Glutamatergic neuron (in vitro differentiated cells): ENCODE results near the gene LSAMP. TPM values are rescaled to one million over a fixed set of nuclear protein-coding genes. Genes with fewer than 3 reads are reported as not detected.

ENCODE experiments used
- DNase-seq: peaks from one replicate; pipeline ENCODE4 v3.0.0; 2022
- H3K27ac Mint-ChIP-seq: one replicate; pipeline ENCODE4 v1.8.0; 2020; ENCODE audit warnings: mild to moderate bottlenecking, mixed read lengths, inconsistent platforms; ENCODE audit not compliant: unreplicated experiment
- H3K27me3 Mint-ChIP-seq: one replicate; pipeline ENCODE4 v1.8.0; 2020; ENCODE audit warnings: mild to moderate bottlenecking, moderate library complexity, mixed read lengths, inconsistent platforms; ENCODE audit not compliant: unreplicated experiment
- H3K36me3 Mint-ChIP-seq: one replicate; pipeline ENCODE4 v1.8.0; 2020; ENCODE audit warnings: mild to moderate bottlenecking, mixed read lengths, inconsistent platforms; ENCODE audit not compliant: unreplicated experiment
- H3K4me1 Mint-ChIP-seq: one replicate; pipeline ENCODE4 v1.8.0; 2020; ENCODE audit warnings: mild to moderate bottlenecking, low read depth, mixed read lengths, inconsistent platforms; ENCODE audit not compliant: unreplicated experiment
- H3K4me3 Mint-ChIP-seq: one replicate; pipeline ENCODE4 v1.8.0; 2020; ENCODE audit warnings: mild to moderate bottlenecking, mixed read lengths, inconsistent platforms; ENCODE audit not compliant: unreplicated experiment
- H3K9me3 Mint-ChIP-seq: one replicate; pipeline ENCODE4 v1.8.0; 2020; ENCODE audit warnings: mild to moderate bottlenecking, moderate library complexity, mixed read lengths, inconsistent platforms; ENCODE audit not compliant: unreplicated experiment
- total RNA-seq: library from RNA; stranded (reverse); fragmentation: NEBNext Ultra II Directional; extraction: Animal tissue kit (Norgen Biotek cat#: 25700); gene quantifications from one replicate; pipeline ENCODE4 v1.2.1, GENCODE V29; 2021; ENCODE audit not compliant: unreplicated experiment
- TF ChIP-seq, protein P1 (sequence below): fragments of 200-600 bp; sonication (generic); IDR thresholded peaks from one replicate; pipeline ENCODE4 v1.5.0; 2021; ENCODE audit not compliant: partially characterized antibody, unreplicated experiment

LSAMP gene
- total RNA-seq, 1 donor from 2014 or later: 67.1 TPM

DNA sequence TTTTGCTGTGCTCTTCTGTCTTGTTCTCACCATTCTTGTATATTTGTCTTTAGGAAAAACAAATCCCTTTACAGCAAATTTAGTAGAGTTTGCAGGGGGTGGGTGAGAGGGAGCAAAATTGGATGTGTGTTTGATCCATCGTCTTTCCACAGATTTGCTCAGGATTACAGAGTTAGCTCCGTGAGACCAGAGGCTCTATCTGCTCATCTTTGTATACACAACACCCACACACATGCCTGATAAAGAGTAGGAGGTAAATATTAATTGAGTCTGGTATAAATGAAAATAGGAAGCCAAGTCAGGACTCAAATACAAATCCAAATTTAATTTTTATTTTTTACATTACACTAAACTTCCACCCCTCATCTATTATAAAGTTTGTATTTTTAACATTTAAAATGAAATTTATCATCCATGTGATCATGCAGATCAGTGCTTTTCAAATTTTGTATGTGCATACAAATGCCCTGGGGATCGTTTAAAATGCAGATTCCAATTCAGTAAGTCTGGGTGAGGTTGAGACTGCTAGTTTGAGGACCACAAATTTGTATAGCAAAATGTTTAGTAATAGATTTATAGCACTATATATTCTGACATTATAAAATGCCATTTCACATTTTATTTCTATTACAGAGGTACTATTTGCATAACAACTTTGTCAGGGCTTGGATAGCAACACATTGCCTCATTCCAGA is 326.7 kb downstream of the LSAMP start:
- H3K36me3 Mint-ChIP-seq: no peaks in the 10 kb centered on the region
- no peak for DNase-seq
- TF ChIP-seq, protein P1, sequence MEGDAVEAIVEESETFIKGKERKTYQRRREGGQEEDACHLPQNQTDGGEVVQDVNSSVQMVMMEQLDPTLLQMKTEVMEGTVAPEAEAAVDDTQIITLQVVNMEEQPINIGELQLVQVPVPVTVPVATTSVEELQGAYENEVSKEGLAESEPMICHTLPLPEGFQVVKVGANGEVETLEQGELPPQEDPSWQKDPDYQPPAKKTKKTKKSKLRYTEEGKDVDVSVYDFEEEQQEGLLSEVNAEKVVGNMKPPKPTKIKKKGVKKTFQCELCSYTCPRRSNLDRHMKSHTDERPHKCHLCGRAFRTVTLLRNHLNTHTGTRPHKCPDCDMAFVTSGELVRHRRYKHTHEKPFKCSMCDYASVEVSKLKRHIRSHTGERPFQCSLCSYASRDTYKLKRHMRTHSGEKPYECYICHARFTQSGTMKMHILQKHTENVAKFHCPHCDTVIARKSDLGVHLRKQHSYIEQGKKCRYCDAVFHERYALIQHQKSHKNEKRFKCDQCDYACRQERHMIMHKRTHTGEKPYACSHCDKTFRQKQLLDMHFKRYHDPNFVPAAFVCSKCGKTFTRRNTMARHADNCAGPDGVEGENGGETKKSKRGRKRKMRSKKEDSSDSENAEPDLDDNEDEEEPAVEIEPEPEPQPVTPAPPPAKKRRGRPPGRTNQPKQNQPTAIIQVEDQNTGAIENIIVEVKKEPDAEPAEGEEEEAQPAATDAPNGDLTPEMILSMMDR: no peak
- H3K4me1 Mint-ChIP-seq: peaks cover 10% of the 10 kb centered on the region
- peaks cover 1% of the 10 kb centered on the region for H3K27me3 Mint-ChIP-seq
- no peak overlapping the region for H3K27ac Mint-ChIP-seq
- H3K9me3 Mint-ChIP-seq: no peaks in the 10 kb centered on the region
- no peak overlapping the region for H3K4me3 Mint-ChIP-seq

DNA sequence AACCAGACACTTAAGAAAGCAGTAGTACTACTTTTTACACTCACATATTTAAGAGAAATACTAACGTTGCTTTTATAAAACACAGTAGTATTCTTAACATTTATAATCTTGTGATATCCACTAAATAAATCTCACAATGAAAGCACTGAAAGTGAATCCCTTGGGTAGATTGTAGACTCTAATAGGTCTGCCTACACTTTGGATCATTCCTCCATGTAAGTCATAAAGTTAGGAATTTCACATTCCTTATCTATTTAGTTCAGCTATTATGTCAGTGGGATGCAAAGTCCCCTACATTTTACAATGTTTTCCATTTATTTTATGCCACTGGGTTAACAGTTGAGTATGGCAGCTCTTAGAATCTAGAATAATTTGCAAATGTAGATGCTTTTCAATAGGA is 330.7 kb downstream of the LSAMP start:
- Mint-ChIP-seq H3K27me3 (no peaks in the 10 kb centered on the region), H3K4me3 (no peak overlapping the region), H3K27ac (no peak overlapping the region), H3K4me1 (peaks cover 15% of the 10 kb centered on the region), H3K36me3 (no peaks in the 10 kb centered on the region), H3K9me3 (no peaks in the 10 kb centered on the region)
- no peak for DNase-seq
- TF ChIP-seq, protein P1: no peak

DNA sequence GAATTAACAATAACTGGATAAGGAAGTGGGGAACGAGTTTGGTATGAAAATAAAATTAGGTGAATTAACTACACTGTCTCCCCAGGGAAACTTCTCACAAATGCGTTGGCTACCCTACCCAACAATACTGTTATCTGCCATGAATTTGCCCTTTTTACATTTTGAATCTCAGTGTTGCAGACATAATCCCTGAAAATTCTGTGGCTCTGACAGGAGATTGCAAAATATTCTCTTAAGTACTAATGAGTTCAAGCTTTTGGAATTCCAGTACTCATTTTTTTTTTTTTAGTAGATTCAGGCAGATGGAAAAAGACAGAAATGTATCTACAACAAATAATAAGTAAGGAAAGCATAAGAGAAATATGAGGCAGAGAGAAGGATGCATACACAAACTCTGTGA is 332.6 kb downstream of the LSAMP start:
- no peaks in the 10 kb centered on the region for H3K9me3 Mint-ChIP-seq
- no peak overlapping the region for H3K27ac Mint-ChIP-seq
- no peaks in the 10 kb centered on the region for H3K27me3 Mint-ChIP-seq
- no peak for DNase-seq
- no peak overlapping the region for H3K4me3 Mint-ChIP-seq
- TF ChIP-seq, protein P1: no peak
- no peaks in the 10 kb centered on the region for H3K36me3 Mint-ChIP-seq
- peaks cover 7% of the 10 kb centered on the region for H3K4me1 Mint-ChIP-seq

DNA sequence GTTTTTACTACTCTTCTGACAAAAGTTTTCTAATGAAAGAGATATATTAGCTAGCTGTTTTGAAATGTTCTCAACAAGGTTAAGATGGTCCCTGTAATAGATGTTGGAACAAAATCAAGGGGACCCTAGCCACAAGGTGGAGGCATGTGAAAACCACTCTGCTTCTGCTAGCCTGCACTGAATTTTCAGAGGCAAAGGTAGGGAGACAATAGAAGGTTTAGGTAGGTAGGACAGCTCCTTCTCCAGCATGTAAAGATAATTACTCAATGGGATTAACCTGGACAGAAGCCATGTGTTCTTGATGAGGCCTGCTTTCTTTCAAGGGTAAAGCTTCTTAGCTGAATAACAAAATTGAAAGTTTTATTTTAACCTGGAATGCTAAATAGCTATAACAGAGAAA is 333.5 kb downstream of the LSAMP start:
- H3K9me3 Mint-ChIP-seq: no peaks in the 10 kb centered on the region
- H3K36me3 Mint-ChIP-seq: no peaks in the 10 kb centered on the region
- no peaks in the 10 kb centered on the region for H3K27me3 Mint-ChIP-seq
- TF ChIP-seq, protein P1: no peak
- peaks cover 7% of the 10 kb centered on the region for H3K4me1 Mint-ChIP-seq
- no peak overlapping the region for H3K27ac Mint-ChIP-seq
- DNase-seq: no peak
- H3K4me3 Mint-ChIP-seq: no peak overlapping the region

DNA sequence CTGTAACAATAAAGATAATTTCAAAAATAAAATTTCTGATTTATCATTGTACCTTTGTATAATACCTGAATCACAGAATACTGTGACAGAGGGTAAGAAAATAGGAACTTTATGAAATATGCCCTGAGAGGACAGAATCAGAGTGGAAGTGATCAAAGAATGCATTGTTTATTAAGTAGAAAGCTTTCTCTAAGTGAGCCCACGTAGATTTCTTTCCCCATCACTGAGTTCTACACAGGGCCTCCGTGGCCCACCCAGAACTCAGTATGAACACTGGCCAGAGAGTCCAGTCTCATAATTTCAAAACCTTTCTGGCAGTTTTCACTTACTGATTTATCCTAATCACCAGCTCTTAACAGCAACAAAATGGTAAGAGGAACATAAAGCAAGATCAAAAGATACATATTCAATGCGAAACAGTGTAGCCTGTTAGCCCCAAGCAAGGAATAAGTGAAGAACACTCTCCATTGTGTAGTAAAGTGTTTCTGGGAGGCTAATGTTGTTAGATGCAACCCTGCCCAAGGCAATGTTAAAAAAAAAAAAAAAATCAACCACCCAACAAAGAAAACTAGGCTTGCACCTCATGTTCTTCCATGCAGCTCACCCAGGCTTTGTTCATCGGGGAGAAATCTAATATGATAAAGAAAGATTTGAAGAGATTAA is 341.3 kb downstream of the LSAMP start:
- H3K9me3 Mint-ChIP-seq: peaks cover 1% of the 10 kb centered on the region
- no peak overlapping the region for H3K4me3 Mint-ChIP-seq
- no peak for DNase-seq
- peaks cover 7% of the 10 kb centered on the region for H3K4me1 Mint-ChIP-seq
- no peaks in the 10 kb centered on the region for H3K27me3 Mint-ChIP-seq
- TF ChIP-seq, protein P1: no peak
- no peaks in the 10 kb centered on the region for H3K36me3 Mint-ChIP-seq
- no peak overlapping the region for H3K27ac Mint-ChIP-seq
